GM12801 (cell line): ENCODE results near the gene CYP27B1.

Experiments used
- TF ChIP-seq, protein P1 (sequence below): IDR thresholded peaks from one replicate; pipeline ENCODE4 v1.5.1; 2011; ENCODE audit warnings: control low read depth; ENCODE audit not compliant: insufficient read length; ENCODE audit errors: extremely low read depth

CYP27B1 gene

DNA sequence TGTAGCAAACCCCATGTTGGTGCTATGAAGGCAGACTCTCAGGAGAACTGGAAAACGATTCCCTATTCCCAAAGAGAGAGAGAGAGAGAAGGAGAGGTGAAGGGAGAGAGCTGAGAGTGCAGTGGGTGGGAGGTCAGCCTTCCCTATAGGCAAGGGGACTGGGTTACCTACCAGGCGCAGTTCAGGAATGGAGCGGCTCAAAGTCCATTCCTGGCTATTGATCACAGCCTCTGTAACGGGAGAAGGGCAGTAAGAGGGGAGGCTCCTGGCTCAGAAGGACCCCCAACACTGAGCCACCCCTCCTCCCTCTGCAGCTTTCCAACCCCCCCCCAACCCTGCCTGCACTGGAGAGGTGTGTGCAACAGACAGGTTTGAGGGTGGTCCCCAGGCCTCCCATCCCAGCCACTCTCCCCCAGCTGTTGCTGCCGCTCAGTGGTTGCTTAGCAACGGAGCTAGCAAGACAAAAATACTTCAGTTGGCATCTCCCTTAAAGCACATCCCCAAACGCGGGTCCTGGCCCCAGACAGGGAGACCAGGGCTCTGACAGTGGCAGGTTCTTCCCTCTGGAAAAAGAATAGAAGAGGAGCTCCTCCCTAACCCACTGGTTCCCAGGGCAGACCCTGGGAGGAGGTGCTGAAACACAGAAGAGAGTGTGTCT, 31.6 kb downstream of the CYP27B1 start:
- TF ChIP-seq, protein P1, sequence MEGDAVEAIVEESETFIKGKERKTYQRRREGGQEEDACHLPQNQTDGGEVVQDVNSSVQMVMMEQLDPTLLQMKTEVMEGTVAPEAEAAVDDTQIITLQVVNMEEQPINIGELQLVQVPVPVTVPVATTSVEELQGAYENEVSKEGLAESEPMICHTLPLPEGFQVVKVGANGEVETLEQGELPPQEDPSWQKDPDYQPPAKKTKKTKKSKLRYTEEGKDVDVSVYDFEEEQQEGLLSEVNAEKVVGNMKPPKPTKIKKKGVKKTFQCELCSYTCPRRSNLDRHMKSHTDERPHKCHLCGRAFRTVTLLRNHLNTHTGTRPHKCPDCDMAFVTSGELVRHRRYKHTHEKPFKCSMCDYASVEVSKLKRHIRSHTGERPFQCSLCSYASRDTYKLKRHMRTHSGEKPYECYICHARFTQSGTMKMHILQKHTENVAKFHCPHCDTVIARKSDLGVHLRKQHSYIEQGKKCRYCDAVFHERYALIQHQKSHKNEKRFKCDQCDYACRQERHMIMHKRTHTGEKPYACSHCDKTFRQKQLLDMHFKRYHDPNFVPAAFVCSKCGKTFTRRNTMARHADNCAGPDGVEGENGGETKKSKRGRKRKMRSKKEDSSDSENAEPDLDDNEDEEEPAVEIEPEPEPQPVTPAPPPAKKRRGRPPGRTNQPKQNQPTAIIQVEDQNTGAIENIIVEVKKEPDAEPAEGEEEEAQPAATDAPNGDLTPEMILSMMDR: no peak

DNA sequence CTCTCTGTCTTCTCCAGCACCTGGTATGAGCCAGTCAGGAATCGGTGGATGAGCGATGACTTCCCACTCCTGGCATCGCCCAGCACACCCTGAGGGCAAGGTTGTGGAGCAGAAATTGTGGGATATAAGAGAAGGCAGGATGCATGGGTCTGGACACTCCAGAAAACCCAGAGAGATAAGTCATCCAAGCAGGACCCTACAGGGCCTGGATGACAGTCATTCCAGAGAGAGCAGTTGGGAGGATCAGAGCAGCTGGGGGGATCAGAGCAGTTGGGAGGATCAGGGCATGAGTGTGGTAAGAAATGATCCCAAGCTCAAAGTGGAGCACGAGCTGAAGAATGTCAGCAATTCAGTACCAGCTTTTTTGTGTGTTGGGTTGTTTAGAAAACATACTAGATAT, 32.3 kb downstream of the CYP27B1 start:
- TF ChIP-seq, protein P1: no peak

DNA sequence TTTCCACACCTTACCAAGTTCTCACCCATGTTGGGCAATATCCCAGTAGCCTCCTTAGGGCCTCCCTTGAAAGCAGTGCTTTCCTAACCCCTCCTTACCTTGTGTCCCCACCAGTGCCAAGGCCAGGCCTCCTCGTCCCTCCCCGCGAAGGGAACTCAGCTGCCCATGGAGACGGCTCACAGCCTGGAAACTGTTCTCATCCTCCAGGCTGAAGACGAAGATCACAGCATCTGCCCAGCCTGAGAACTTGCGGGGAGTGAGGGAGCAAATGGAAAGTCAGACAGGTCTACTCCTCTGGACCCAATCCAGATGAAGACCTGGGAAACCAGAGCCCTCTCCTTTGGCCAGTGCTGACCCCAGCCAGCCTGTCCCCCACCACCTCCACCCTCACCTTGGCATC, 33.0 kb downstream of the CYP27B1 start:
- TF ChIP-seq, protein P1: no peak

- TF ChIP-seq, protein P1: no peak
Measured at GRCh38 chr12:57732726-57733593, 33.9 kb downstream of the CYP27B1 start.

DNA sequence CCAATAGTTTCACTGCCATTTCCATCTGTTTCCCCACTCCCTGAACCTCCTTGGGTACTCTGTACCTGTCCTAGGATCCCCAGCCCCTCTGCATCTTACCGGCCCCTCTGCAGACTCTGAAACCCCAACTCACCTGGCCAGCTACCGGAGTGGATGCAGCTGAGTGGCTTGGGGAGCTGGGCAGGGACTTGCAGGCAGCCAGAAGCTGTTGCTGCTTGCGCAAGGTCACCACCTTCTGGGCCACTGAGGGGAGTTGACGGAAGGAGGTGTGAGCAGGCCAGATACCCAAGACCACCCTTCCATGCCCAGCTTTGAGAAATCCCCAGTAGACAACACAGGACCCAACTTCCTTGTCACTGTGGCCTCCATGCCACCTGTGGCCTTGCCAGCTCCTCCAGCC, 34.6 kb downstream of the CYP27B1 start:
- TF ChIP-seq, protein P1: no peak

GRCh38 chr12:57731411-57732080, 35.3 kb downstream of the CYP27B1 start:
- TF ChIP-seq, protein P1: no peak
